ENCODE data around the gene SACM1L.

The SACM1L gene

GRCh38 chr3:45741247-45741646, 52.1 kb downstream of the SACM1L start:
- Histone ChIP-seq H2AK5ac (ENCODE audit: low read depth, low read length) (no peak overlapping the region), H2BK5ac (ENCODE audit: low read length) (no peak overlapping the region), H3K14ac (ENCODE audit: low read length) (no peak overlapping the region), H3K79me1 (ENCODE audit: low read depth, low read length) (no peaks in the 10 kb centered on the region), H3K36me3 (replicated peaks in 1 of 2; ENCODE audit: control insufficient read depth in 2 of 2, insufficient read depth in 2 of 2, low read length in 2 of 2) (peaks cover 29 to 98% of the 10 kb centered on the region in 2 donors), H4K91ac (ENCODE audit: low read depth, low read length, poor library complexity) (no peak overlapping the region), H3K4me2 (ENCODE audit: insufficient read depth, low read length, poor library complexity, severe bottlenecking) (no peak overlapping the region), H2BK12ac (ENCODE audit: low read length) (no peak overlapping the region), H2AFZ (ENCODE audit: low read length) (no peak overlapping the region), H3K27me3 (ENCODE audit: control insufficient read depth in 3 of 3, insufficient read depth in 3 of 3, low read depth in 1 of 3, low read length in 3 of 3) (no peaks in the 10 kb centered on the region), H3K4me1 (ENCODE audit: control insufficient read depth in 2 of 2, insufficient read depth in 1 of 2, low read depth in 1 of 2, low read length in 2 of 2) (no peaks in the 10 kb centered on the region), H4K8ac (ENCODE audit: low read depth, low read length) (no peak overlapping the region), H3K27ac (replicated peaks; ENCODE audit: low read length) (no peak overlapping the region), H3K23ac (ENCODE audit: low read depth, low read length, poor library complexity) (no peak overlapping the region), H3K4me3 (ENCODE audit: low read length in 2 of 2) (no peak overlapping the region), H3K4ac (ENCODE audit: low read length) (no peak overlapping the region), H3K18ac (ENCODE audit: low read length) (no peak overlapping the region), H3K9me3 (replicated peaks in 1 of 2; ENCODE audit: control insufficient read depth in 2 of 2, insufficient read depth in 1 of 2, low read depth in 1 of 2, low read length in 2 of 2) (no peaks in the 10 kb centered on the region), H2BK15ac (ENCODE audit: low read length) (no peak overlapping the region), H3K9ac (ENCODE audit: low read depth, low read length, poor library complexity) (no peak overlapping the region), H2BK120ac (ENCODE audit: low read depth, low read length) (no peak overlapping the region)
- no peak for DNase-seq (ENCODE audit: low spot score)

GRCh38 chr3:45741742-45742460, 52.7 kb downstream of the SACM1L start:
- Histone ChIP-seq H3K27me3 (ENCODE audit: control insufficient read depth in 3 of 3, insufficient read depth in 3 of 3, low read depth in 1 of 3, low read length in 3 of 3) (no peaks in the 10 kb centered on the region), H3K4me2 (ENCODE audit: insufficient read depth, low read length, poor library complexity, severe bottlenecking) (no peak overlapping the region), H3K9me3 (replicated peaks in 1 of 2; ENCODE audit: control insufficient read depth in 2 of 2, insufficient read depth in 1 of 2, low read depth in 1 of 2, low read length in 2 of 2) (no peaks in the 10 kb centered on the region), H2BK120ac (ENCODE audit: low read depth, low read length) (no peak overlapping the region), H2BK15ac (ENCODE audit: low read length) (no peak overlapping the region), H3K23ac (ENCODE audit: low read depth, low read length, poor library complexity) (no peak overlapping the region), H4K91ac (ENCODE audit: low read depth, low read length, poor library complexity) (no peak overlapping the region), H3K79me1 (ENCODE audit: low read depth, low read length) (no peaks in the 10 kb centered on the region), H3K14ac (ENCODE audit: low read length) (no peak overlapping the region), H3K4me3 (ENCODE audit: low read length in 2 of 2) (no peak overlapping the region), H3K4me1 (ENCODE audit: control insufficient read depth in 2 of 2, insufficient read depth in 1 of 2, low read depth in 1 of 2, low read length in 2 of 2) (no peaks in the 10 kb centered on the region), H2BK12ac (ENCODE audit: low read length) (no peak overlapping the region), H3K36me3 (replicated peaks in 1 of 2; ENCODE audit: control insufficient read depth in 2 of 2, insufficient read depth in 2 of 2, low read length in 2 of 2) (peaks cover 28 to 97% of the 10 kb centered on the region in 2 donors), H3K9ac (ENCODE audit: low read depth, low read length, poor library complexity) (no peak overlapping the region), H2AK5ac (ENCODE audit: low read depth, low read length) (no peak overlapping the region), H2AFZ (ENCODE audit: low read length) (no peak overlapping the region), H3K4ac (ENCODE audit: low read length) (no peak overlapping the region), H2BK5ac (ENCODE audit: low read length) (no peak overlapping the region), H3K18ac (ENCODE audit: low read length) (no peak overlapping the region), H3K27ac (replicated peaks; ENCODE audit: low read length) (no peak overlapping the region), H4K8ac (ENCODE audit: low read depth, low read length) (no peak overlapping the region)
- no peak for DNase-seq (ENCODE audit: low spot score)
- no CpG with 5 or more reads among the region's 6 CpGs for WGBS, 2 donors (ENCODE audit: extremely low coverage in 2 of 2, insufficient read length in 2 of 2, insufficient replicate concordance in 1 of 2)

GRCh38 chr3:45742461-45743089, 53.4 kb downstream of the SACM1L start:
- H3K36me3 ChIP-seq (replicated peaks in 1 of 2; ENCODE audit: control insufficient read depth in 2 of 2, insufficient read depth in 2 of 2, low read length in 2 of 2): peaks cover 24 to 94% of the 10 kb centered on the region in 2 donors

GRCh38 chr3:45746165-45746776, 57.1 kb downstream of the SACM1L start:
- Histone ChIP-seq H3K27me3 (ENCODE audit: control insufficient read depth in 3 of 3, insufficient read depth in 3 of 3, low read depth in 1 of 3, low read length in 3 of 3) (no peaks in the 10 kb centered on the region), H3K18ac (ENCODE audit: low read length) (peak overlapping the region; percentile 46), H4K91ac (ENCODE audit: low read depth, low read length, poor library complexity) (no peak overlapping the region), H4K8ac (ENCODE audit: low read depth, low read length) (no peak overlapping the region), H3K14ac (ENCODE audit: low read length) (no peak overlapping the region), H3K4me3 (ENCODE audit: low read length in 2 of 2) (no peak overlapping the region), H2AFZ (ENCODE audit: low read length) (no peak overlapping the region), H3K23ac (ENCODE audit: low read depth, low read length, poor library complexity) (peak overlapping the region; percentile 69), H2BK15ac (ENCODE audit: low read length) (no peak overlapping the region), H2AK5ac (ENCODE audit: low read depth, low read length) (no peak overlapping the region), H2BK120ac (ENCODE audit: low read depth, low read length) (no peak overlapping the region), H3K9me3 (replicated peaks in 1 of 2; ENCODE audit: control insufficient read depth in 2 of 2, insufficient read depth in 1 of 2, low read depth in 1 of 2, low read length in 2 of 2) (no peaks in the 10 kb centered on the region), H3K4me1 (ENCODE audit: control insufficient read depth in 2 of 2, insufficient read depth in 1 of 2, low read depth in 1 of 2, low read length in 2 of 2) (no peaks in the 10 kb centered on the region), H3K79me1 (ENCODE audit: low read depth, low read length) (no peaks in the 10 kb centered on the region), H3K36me3 (replicated peaks in 1 of 2; ENCODE audit: control insufficient read depth in 2 of 2, insufficient read depth in 2 of 2, low read length in 2 of 2) (peaks cover 16 to 64% of the 10 kb centered on the region in 2 donors), H2BK12ac (ENCODE audit: low read length) (no peak overlapping the region), H2BK5ac (ENCODE audit: low read length) (no peak overlapping the region), H3K4ac (ENCODE audit: low read length) (no peak overlapping the region), H3K27ac (replicated peaks; ENCODE audit: low read length) (no peak overlapping the region), H3K4me2 (ENCODE audit: insufficient read depth, low read length, poor library complexity, severe bottlenecking) (no peak overlapping the region), H3K9ac (ENCODE audit: low read depth, low read length, poor library complexity) (peak overlapping the region; percentile 54)
- no peak for DNase-seq (ENCODE audit: low spot score)
- WGBS, 2 donors (ENCODE audit: extremely low coverage in 2 of 2, insufficient read length in 2 of 2, insufficient replicate concordance in 1 of 2): no CpG with 5 or more reads among the region's 32 CpGs

More at GRCh38 chr3:45742461-45743089, 53.4 kb downstream of the SACM1L start:
- H3K4me1 ChIP-seq (ENCODE audit: control insufficient read depth in 2 of 2, insufficient read depth in 1 of 2, low read depth in 1 of 2, low read length in 2 of 2): no peaks in the 10 kb centered on the region
- no peak overlapping the region for H4K91ac ChIP-seq (ENCODE audit: low read depth, low read length, poor library complexity)
- no CpG with 5 or more reads among the region's 4 CpGs for WGBS, 2 donors (ENCODE audit: extremely low coverage in 2 of 2, insufficient read length in 2 of 2, insufficient replicate concordance in 1 of 2)
- H2AK5ac ChIP-seq (ENCODE audit: low read depth, low read length): no peak overlapping the region
- no peak overlapping the region for H2BK15ac ChIP-seq (ENCODE audit: low read length)
- H3K9me3 ChIP-seq (replicated peaks in 1 of 2; ENCODE audit: control insufficient read depth in 2 of 2, insufficient read depth in 1 of 2, low read depth in 1 of 2, low read length in 2 of 2): no peaks in the 10 kb centered on the region
- no peak overlapping the region for H3K18ac ChIP-seq (ENCODE audit: low read length)
- no peak overlapping the region for H3K4me2 ChIP-seq (ENCODE audit: insufficient read depth, low read length, poor library complexity, severe bottlenecking)
- no peaks in the 10 kb centered on the region for H3K27me3 ChIP-seq (ENCODE audit: control insufficient read depth in 3 of 3, insufficient read depth in 3 of 3, low read depth in 1 of 3, low read length in 3 of 3)
- no peak overlapping the region for H2AFZ ChIP-seq (ENCODE audit: low read length)
- no peak overlapping the region for H2BK5ac ChIP-seq (ENCODE audit: low read length)
- no peak for DNase-seq (ENCODE audit: low spot score)
- no peak overlapping the region for H3K9ac ChIP-seq (ENCODE audit: low read depth, low read length, poor library complexity)
- no peak overlapping the region for H3K4ac ChIP-seq (ENCODE audit: low read length)
- H2BK12ac ChIP-seq (ENCODE audit: low read length): no peak overlapping the region
- no peak overlapping the region for H4K8ac ChIP-seq (ENCODE audit: low read depth, low read length)
- no peak overlapping the region for H3K4me3 ChIP-seq (ENCODE audit: low read length in 2 of 2)
- no peaks in the 10 kb centered on the region for H3K79me1 ChIP-seq (ENCODE audit: low read depth, low read length)
- no peak overlapping the region for H3K23ac ChIP-seq (ENCODE audit: low read depth, low read length, poor library complexity)
- no peak overlapping the region for H3K27ac ChIP-seq (replicated peaks; ENCODE audit: low read length)
- H3K14ac ChIP-seq (ENCODE audit: low read length): no peak overlapping the region
- H2BK120ac ChIP-seq (ENCODE audit: low read depth, low read length): no peak overlapping the region

Data from neuronal stem cell (in vitro differentiated cells).